OCI-LY1 (cell line): ENCODE results near the gene SH2B3.

ENCODE experiments used
- CTCF ChIP-seq: fragments of 200-600 bp; sonication (generic), shearing (Covaris generic); IDR thresholded peaks from 2 replicates; pipeline ENCODE4 v1.5.1; 2017; ENCODE audit warnings: mild to moderate bottlenecking, antibody characterized with exemption, low read length, moderate library complexity, mixed read lengths
- EZH2 ChIP-seq: fragments of 200-600 bp; sonication (generic), shearing (Covaris generic); IDR thresholded peaks from 2 replicates; pipeline ENCODE4 v1.8.0; 2017; ENCODE audit warnings: borderline replicate concordance, mixed run types, mild to moderate bottlenecking, antibody characterized with exemption, low read length, moderate library complexity, mixed read lengths

- no peak for TF ChIP-seq CTCF
- no peak for TF ChIP-seq EZH2
Observed at GRCh38 chr12:111457577-111457976, 51.9 kb downstream of the SH2B3 start.
